Measurements from ENCODE around the gene GLE1.

DNA sequence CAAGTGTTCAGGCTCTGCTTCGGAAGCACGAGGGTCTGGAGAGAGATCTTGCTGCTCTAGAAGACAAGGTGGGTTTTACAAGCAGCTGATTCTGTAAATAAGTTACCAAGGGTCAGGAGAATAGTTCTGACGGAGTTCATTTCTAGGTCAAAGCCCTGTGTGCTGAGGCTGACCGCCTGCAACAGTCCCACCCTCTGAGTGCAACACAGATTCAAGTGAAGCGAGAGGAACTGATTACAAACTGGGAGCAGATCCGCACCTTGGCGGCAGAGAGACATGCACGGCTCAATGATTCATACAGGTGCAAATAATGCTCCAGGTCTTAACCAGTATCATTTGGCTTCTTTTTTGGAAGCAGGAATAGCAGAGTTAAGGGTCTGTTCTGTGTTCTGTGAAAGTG is 72.7 kb downstream of the GLE1 start:
- TF ChIP-seq ZNF48 (tag by site-specific recombination; IDR thresholded peaks at IDR 0.05) (no peak), ZNF324 (tag by site-specific recombination; IDR thresholded peaks at IDR 0.05) (no peak), ZNF626 (tag by site-specific recombination; IDR thresholded peaks at IDR 0.05) (no peak), ZNF266 (tag by site-specific recombination; IDR thresholded peaks at IDR 0.05; ENCODE audit: low read depth) (no peak), ZNF600 (tag by site-specific recombination; IDR thresholded peaks at IDR 0.05) (no peak), ZNF707 (tag by site-specific recombination; IDR thresholded peaks at IDR 0.05) (no peak), ZNF549 (tag by site-specific recombination; IDR thresholded peaks at IDR 0.05) (no peak)
- TF ChIP-seq, protein P1, sequence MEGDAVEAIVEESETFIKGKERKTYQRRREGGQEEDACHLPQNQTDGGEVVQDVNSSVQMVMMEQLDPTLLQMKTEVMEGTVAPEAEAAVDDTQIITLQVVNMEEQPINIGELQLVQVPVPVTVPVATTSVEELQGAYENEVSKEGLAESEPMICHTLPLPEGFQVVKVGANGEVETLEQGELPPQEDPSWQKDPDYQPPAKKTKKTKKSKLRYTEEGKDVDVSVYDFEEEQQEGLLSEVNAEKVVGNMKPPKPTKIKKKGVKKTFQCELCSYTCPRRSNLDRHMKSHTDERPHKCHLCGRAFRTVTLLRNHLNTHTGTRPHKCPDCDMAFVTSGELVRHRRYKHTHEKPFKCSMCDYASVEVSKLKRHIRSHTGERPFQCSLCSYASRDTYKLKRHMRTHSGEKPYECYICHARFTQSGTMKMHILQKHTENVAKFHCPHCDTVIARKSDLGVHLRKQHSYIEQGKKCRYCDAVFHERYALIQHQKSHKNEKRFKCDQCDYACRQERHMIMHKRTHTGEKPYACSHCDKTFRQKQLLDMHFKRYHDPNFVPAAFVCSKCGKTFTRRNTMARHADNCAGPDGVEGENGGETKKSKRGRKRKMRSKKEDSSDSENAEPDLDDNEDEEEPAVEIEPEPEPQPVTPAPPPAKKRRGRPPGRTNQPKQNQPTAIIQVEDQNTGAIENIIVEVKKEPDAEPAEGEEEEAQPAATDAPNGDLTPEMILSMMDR (tag by site-specific recombination; IDR thresholded peaks at IDR 0.05) = no peak
- TF ChIP-seq, protein P2, sequence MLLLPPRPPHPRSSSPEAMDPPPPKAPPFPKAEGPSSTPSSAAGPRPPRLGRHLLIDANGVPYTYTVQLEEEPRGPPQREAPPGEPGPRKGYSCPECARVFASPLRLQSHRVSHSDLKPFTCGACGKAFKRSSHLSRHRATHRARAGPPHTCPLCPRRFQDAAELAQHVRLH (tag by site-specific recombination; IDR thresholded peaks at IDR 0.05) = no peak
- TF ChIP-seq, protein P3, sequence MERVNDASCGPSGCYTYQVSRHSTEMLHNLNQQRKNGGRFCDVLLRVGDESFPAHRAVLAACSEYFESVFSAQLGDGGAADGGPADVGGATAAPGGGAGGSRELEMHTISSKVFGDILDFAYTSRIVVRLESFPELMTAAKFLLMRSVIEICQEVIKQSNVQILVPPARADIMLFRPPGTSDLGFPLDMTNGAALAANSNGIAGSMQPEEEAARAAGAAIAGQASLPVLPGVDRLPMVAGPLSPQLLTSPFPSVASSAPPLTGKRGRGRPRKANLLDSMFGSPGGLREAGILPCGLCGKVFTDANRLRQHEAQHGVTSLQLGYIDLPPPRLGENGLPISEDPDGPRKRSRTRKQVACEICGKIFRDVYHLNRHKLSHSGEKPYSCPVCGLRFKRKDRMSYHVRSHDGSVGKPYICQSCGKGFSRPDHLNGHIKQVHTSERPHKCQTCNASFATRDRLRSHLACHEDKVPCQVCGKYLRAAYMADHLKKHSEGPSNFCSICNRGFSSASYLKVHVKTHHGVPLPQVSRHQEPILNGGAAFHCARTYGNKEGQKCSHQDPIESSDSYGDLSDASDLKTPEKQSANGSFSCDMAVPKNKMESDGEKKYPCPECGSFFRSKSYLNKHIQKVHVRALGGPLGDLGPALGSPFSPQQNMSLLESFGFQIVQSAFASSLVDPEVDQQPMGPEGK (tag by site-specific recombination; IDR thresholded peaks at IDR 0.05) = no peak
- TF ChIP-seq, protein P4, sequence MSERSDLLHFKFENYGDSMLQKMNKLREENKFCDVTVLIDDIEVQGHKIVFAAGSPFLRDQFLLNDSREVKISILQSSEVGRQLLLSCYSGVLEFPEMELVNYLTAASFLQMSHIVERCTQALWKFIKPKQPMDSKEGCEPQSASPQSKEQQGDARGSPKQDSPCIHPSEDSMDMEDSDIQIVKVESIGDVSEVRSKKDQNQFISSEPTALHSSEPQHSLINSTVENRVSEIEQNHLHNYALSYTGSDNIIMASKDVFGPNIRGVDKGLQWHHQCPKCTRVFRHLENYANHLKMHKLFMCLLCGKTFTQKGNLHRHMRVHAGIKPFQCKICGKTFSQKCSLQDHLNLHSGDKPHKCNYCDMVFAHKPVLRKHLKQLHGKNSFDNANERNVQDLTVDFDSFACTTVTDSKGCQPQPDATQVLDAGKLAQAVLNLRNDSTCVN (tag by site-specific recombination; optimal IDR thresholded peaks at IDR 0.05) = no peak

Measured in HEK293 (cell line).